Eye (tissue), 1 donor: Measurements from ENCODE around the gene IL1R1.
"Not testable (repeated sequence)": the region's sequence is repeated elsewhere in the genome, so short reads cannot be mapped to it uniquely, and the experiment has no call there.

Source experiments
- DNase-seq: peaks from one replicate; pipeline ENCODE4 v3.0.0-alpha.2; 2015

IL1R1 gene

GRCh38 chr2:102112271-102112670 is 30.3 kb upstream of the IL1R1 start:
- DNase-seq, result no peak

- no peak for DNase-seq
Observed at GRCh38 chr2:102112692-102113665, 29.6 kb upstream of the IL1R1 start.

- no peak for DNase-seq
Observed at GRCh38 chr2:102114290-102114721, 28.2 kb upstream of the IL1R1 start.

GRCh38 chr2:102114851-102115497 is 27.6 kb upstream of the IL1R1 start:
- DNase-seq, result no peak

- no peak for DNase-seq
Observed at GRCh38 chr2:102116630-102117471, 25.7 kb upstream of the IL1R1 start.

GRCh38 chr2:102117472-102117858 is 25.1 kb upstream of the IL1R1 start:
- peak; percentile 15 for DNase-seq

- no peak for DNase-seq
Observed at GRCh38 chr2:102119255-102119654, 23.3 kb upstream of the IL1R1 start.

- no peak for DNase-seq
Observed at GRCh38 chr2:102120261-102120660, 22.3 kb upstream of the IL1R1 start.

GRCh38 chr2:102120701-102121159 is 21.8 kb upstream of the IL1R1 start:
- no peak for DNase-seq

- no peak for DNase-seq
Observed at GRCh38 chr2:102122115-102122514, 20.4 kb upstream of the IL1R1 start.

GRCh38 chr2:102122909-102123308 is 19.6 kb upstream of the IL1R1 start:
- no peak for DNase-seq

- DNase-seq, result not testable (repeated sequence)
Observed at GRCh38 chr2:102124421-102124820, 18.1 kb upstream of the IL1R1 start.

- no peak for DNase-seq
Observed at GRCh38 chr2:102126169-102126568, 16.4 kb upstream of the IL1R1 start.

GRCh38 chr2:102126660-102127059 is 15.9 kb upstream of the IL1R1 start:
- no peak for DNase-seq

GRCh38 chr2:102129082-102129481 is 13.5 kb upstream of the IL1R1 start:
- DNase-seq, result no peak

- no peak for DNase-seq
Observed at GRCh38 chr2:102129951-102130646, 12.4 kb upstream of the IL1R1 start.

GRCh38 chr2:102130647-102130991 is 11.9 kb upstream of the IL1R1 start:
- DNase-seq, result no peak

- DNase-seq, result no peak
Observed at GRCh38 chr2:102131564-102131963, 11.0 kb upstream of the IL1R1 start.

- DNase-seq, result no peak
Observed at GRCh38 chr2:102137138-102137537, 5.4 kb upstream of the IL1R1 start.

- no peak for DNase-seq
Observed at GRCh38 chr2:102138331-102138730, 4.2 kb upstream of the IL1R1 start.

- no peak for DNase-seq
Observed at GRCh38 chr2:102139851-102140250, 2.7 kb upstream of the IL1R1 start.

GRCh38 chr2:102140377-102140776 is 2.2 kb upstream of the IL1R1 start:
- DNase-seq, result no peak
